T-helper 2 cell (primary cell): ENCODE results near the gene TUNAR.

Source experiments
- DNase-seq, 5 experiments: peaks; one replicate each; pipeline versions ENCODE4 v3.0.0 to v3.0.0-alpha.2; 2012 to 2022
- total RNA-seq, 2 donors: gene quantifications; one replicate each; lab custom pipeline; 2026; lab: John Stamatoyannopoulos, UW

The TUNAR gene
- 0 reads per million in 2 donors for total RNA-seq

GRCh38 chr14:95876761-95877538, at the start of gene TUNAR:
TUNAR (plus strand) TSS chr14:95876832.
- peak in 1 of 5 experiments; percentile 11 for DNase-seq

GRCh38 chr14:95828649-95829265, 47.9 kb upstream of the TUNAR start:
- no peak for DNase-seq

- DNase-seq: no peak
Measured at GRCh38 chr14:95829321-95829720, 47.3 kb upstream of the TUNAR start.

GRCh38 chr14:95830386-95830785, 46.2 kb upstream of the TUNAR start:
- no peak for DNase-seq

GRCh38 chr14:95831041-95831440, 45.6 kb upstream of the TUNAR start:
- no peak for DNase-seq

GRCh38 chr14:95831468-95831867, 45.2 kb upstream of the TUNAR start:
- DNase-seq: no peak

- DNase-seq: no peak
Measured at GRCh38 chr14:95832012-95832411, 44.6 kb upstream of the TUNAR start.

- DNase-seq: no peak
Measured at GRCh38 chr14:95833429-95833828, 43.2 kb upstream of the TUNAR start.

GRCh38 chr14:95834496-95834895, 42.1 kb upstream of the TUNAR start:
- no peak for DNase-seq

- DNase-seq: peak in 1 of 5 experiments; percentile 13
Measured at GRCh38 chr14:95835121-95835730, 41.4 kb upstream of the TUNAR start.

GRCh38 chr14:95838862-95839261, 37.8 kb upstream of the TUNAR start:
- DNase-seq: no peak

- no peak for DNase-seq
Measured at GRCh38 chr14:95840094-95840700, 36.4 kb upstream of the TUNAR start.

- no peak for DNase-seq
Measured at GRCh38 chr14:95841668-95842067, 35.0 kb upstream of the TUNAR start.

GRCh38 chr14:95849761-95850160, 26.9 kb upstream of the TUNAR start:
- no peak for DNase-seq

GRCh38 chr14:95850429-95850828, 26.2 kb upstream of the TUNAR start:
- DNase-seq: no peak

- no peak for DNase-seq
Measured at GRCh38 chr14:95855606-95856005, 21.0 kb upstream of the TUNAR start.

GRCh38 chr14:95857275-95857674, 19.4 kb upstream of the TUNAR start:
- no peak for DNase-seq

GRCh38 chr14:95858893-95859292, 17.7 kb upstream of the TUNAR start:
- DNase-seq: no peak

- DNase-seq: no peak
Measured at GRCh38 chr14:95862243-95862642, 14.4 kb upstream of the TUNAR start.

- no peak for DNase-seq
Measured at GRCh38 chr14:95863295-95863694, 13.3 kb upstream of the TUNAR start.

- no peak for DNase-seq
Measured at GRCh38 chr14:95869776-95870175, 6.9 kb upstream of the TUNAR start.

- no peak for DNase-seq
Measured at GRCh38 chr14:95870772-95871171, 5.9 kb upstream of the TUNAR start.

GRCh38 chr14:95871531-95871930, 5.1 kb upstream of the TUNAR start:
- DNase-seq: no peak

- DNase-seq: no peak
Measured at GRCh38 chr14:95872777-95873176, 3.9 kb upstream of the TUNAR start.
